PC-3 (cell line): ENCODE measurements around the gene IL19. TPM values are rescaled to one million over a fixed set of nuclear protein-coding genes. Genes with fewer than 3 reads are reported as not detected.

Experiments
- ATAC-seq: fragments of 200-7000 bp; cut with Tn5 transposase; 2 replicates; pipeline ENCODE4 v1.9.1; 2020; ENCODE audit warnings: mild to moderate bottlenecking, moderate library complexity
- BruUV-seq: library from RNA; stranded (reverse); fragments of 400-500 nt; replicated peaks from 2 replicates; lab custom pipeline; 2021; lab: Mats Ljungman, UMichigan
- CTCF ChIA-PET: fragments of 300-600 bp; sonication (Branson Sonifier 250); formaldehyde crosslinking; loops from one replicate; lab custom pipeline; 2022; ENCODE audit warnings: antibody characterized with exemption; lab: Charles Lee
- POLR2A ChIA-PET: fragments of 300-600 bp; sonication (Branson Sonifier 250); formaldehyde crosslinking; loops from one replicate; lab custom pipeline; 2022; ENCODE audit warnings: antibody characterized with exemption; ENCODE audit not compliant: unreplicated experiment; lab: Charles Lee
- DNase-seq: peaks from one replicate; pipeline ENCODE4 v3.0.0-alpha.2; 2015
- H2AFZ ChIP-seq: fragments of 300-600 bp; sonication (generic); 2 replicates; pipeline ENCODE4 v1.6.0; 2016; ENCODE audit warnings: antibody characterized with exemption, low read length
- H3F3A ChIP-seq: fragments of 300-600 bp; sonication (generic); one replicate; pipeline ENCODE4 v1.6.0; 2017; ENCODE audit warnings: antibody characterized with exemption, low read length, control low read depth, mild to moderate bottlenecking; ENCODE audit not compliant: unreplicated experiment
- H3K27ac ChIP-seq: fragments of 300-600 bp; sonication (generic); 2 replicates; pipeline ENCODE4 v1.5.1; 2016; ENCODE audit warnings: mild to moderate bottlenecking, low read length
- H3K27me3 ChIP-seq: fragments of 300-600 bp; sonication (generic); 2 replicates; pipeline ENCODE4 v1.6.1; 2016; ENCODE audit warnings: low read length, mixed read lengths
- H3K36me3 ChIP-seq: fragments of 300-600 bp; sonication (generic); 2 replicates; pipeline ENCODE4 v1.6.1; 2016; ENCODE audit warnings: low read depth, mixed run types, low read length, mixed read lengths
- H3K4me1 ChIP-seq: fragments of 300-600 bp; sonication (generic); 2 replicates; pipeline ENCODE4 v1.5.1; 2016; ENCODE audit warnings: low read length; ENCODE audit not compliant: insufficient read depth
- H3K4me2 ChIP-seq: fragments of 300-600 bp; sonication (generic); 2 replicates; pipeline ENCODE4 v1.6.0; 2016; ENCODE audit warnings: low read length
- H3K4me3 ChIP-seq: fragments of 300-600 bp; sonication (generic); 2 replicates; pipeline ENCODE4 v1.5.1; 2016; ENCODE audit warnings: mild to moderate bottlenecking, low read length, mixed read lengths
- H3K79me2 ChIP-seq: fragments of 300-600 bp; sonication (generic); 2 replicates; pipeline ENCODE4 v1.6.1; 2017; ENCODE audit warnings: low read length, mixed read lengths
- H3K9ac ChIP-seq: fragments of 300-600 bp; sonication (generic); 2 replicates; pipeline ENCODE4 v1.6.0; 2016; ENCODE audit warnings: mild to moderate bottlenecking, low read length
- H3K9me2 ChIP-seq: fragments of 300-600 bp; sonication (generic); replicated peaks from 2 replicates; pipeline ENCODE4 v1.6.1; 2016; ENCODE audit warnings: mixed run types, low read length, mixed read lengths
- H3K9me3 ChIP-seq: fragments of 300-600 bp; sonication (generic); 2 replicates; pipeline ENCODE4 v1.6.1; 2016; ENCODE audit warnings: low read length, mixed read lengths
- H4K20me1 ChIP-seq: fragments of 300-600 bp; sonication (generic); 2 replicates; pipeline ENCODE4 v1.6.1; 2016; ENCODE audit warnings: low read length, mixed read lengths
- EZH2 ChIP-seq: fragments of 300-600 bp; sonication (generic); IDR thresholded peaks from one replicate; pipeline ENCODE4 v1.6.1; 2017; ENCODE audit warnings: antibody characterized with exemption, mild to moderate bottlenecking, low read length; ENCODE audit not compliant: unreplicated experiment
- EZH2phosphoT487 ChIP-seq: fragments of 300-600 bp; sonication (generic); IDR thresholded peaks from 2 replicates; pipeline ENCODE4 v1.6.1; 2018; ENCODE audit warnings: mild to moderate bottlenecking, antibody characterized with exemption, low read length, borderline replicate concordance
- intact Hi-C: fragments of 100-400 bp; cut with micrococcal nuclease; formaldehyde crosslinking; loops from 2 replicates; pipeline ENCODE4 v1.9.0; 2023
- total RNA-seq: library from RNA; depleted of rRNA; stranded (reverse); fragments of >200 nt; gene quantifications from 2 replicates; pipeline ENCODE4 v1.2.3, GENCODE V29; 2014
- TF ChIP-seq, protein P1 (sequence below): fragments of 300-600 bp; sonication (generic); conservative IDR thresholded peaks from 2 replicates; pipeline ENCODE4 v1.5.1; 2017; ENCODE audit warnings: antibody characterized with exemption, low read depth, mild to moderate bottlenecking, low read length

The IL19 gene
- total RNA-seq, 1 experiment from 2014 or later: not detected

DNA sequence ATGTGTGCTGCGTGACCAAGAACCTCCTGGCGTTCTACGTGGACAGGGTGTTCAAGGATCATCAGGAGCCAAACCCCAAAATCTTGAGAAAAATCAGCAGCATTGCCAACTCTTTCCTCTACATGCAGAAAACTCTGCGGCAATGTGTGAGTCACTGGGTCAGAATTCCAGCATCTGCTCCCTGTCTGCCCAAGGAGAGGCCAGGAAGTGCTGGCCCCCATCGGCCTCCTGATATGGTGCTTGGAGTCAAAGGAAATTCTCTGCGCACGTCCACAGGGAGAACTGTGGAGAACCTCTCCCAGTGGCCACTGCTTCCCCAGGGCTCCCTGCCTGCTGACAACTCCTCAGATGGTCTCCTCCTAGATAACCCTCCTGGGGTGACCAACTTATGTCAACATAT lies 69.3 kb downstream of the IL19 start:
- no TSS peak for BruUV-seq
- no peak for DNase-seq
- peak; percentile 35; the same call in 1 of the 2 replicates for ATAC-seq
- Histone ChIP-seq H3K36me3 (no peaks in the 10 kb centered on the region), H3K9me3 (no peaks in the 10 kb centered on the region), H4K20me1 (no peaks in the 10 kb centered on the region), H3K27ac (no peak overlapping the region), H3K9ac (no peak overlapping the region), H3K4me1 (no peaks in the 10 kb centered on the region), H2AFZ (no peak overlapping the region), H3K27me3 (peaks cover 67% of the 10 kb centered on the region), H3K79me2 (no peaks in the 10 kb centered on the region), H3K4me3 (no peak overlapping the region), H3K9me2 (no peaks in the 10 kb centered on the region), H3K4me2 (no peak overlapping the region), H3F3A (no peaks in the 10 kb centered on the region)
- ChIA-PET CTCF (no interaction called here), POLR2A (no interaction called here)
- TF ChIP-seq, protein P1, sequence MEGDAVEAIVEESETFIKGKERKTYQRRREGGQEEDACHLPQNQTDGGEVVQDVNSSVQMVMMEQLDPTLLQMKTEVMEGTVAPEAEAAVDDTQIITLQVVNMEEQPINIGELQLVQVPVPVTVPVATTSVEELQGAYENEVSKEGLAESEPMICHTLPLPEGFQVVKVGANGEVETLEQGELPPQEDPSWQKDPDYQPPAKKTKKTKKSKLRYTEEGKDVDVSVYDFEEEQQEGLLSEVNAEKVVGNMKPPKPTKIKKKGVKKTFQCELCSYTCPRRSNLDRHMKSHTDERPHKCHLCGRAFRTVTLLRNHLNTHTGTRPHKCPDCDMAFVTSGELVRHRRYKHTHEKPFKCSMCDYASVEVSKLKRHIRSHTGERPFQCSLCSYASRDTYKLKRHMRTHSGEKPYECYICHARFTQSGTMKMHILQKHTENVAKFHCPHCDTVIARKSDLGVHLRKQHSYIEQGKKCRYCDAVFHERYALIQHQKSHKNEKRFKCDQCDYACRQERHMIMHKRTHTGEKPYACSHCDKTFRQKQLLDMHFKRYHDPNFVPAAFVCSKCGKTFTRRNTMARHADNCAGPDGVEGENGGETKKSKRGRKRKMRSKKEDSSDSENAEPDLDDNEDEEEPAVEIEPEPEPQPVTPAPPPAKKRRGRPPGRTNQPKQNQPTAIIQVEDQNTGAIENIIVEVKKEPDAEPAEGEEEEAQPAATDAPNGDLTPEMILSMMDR: no peak
- no peak for TF ChIP-seq EZH2
- TF ChIP-seq EZH2phosphoT487: no peak
- intact Hi-C loops: no loop called here

GRCh38 chr1:206841609-206842323 lies 71.2 kb downstream of the IL19 start:
- Histone ChIP-seq H3K9me3 (no peaks in the 10 kb centered on the region), H3K9me2 (no peaks in the 10 kb centered on the region), H3K27ac (no peak overlapping the region), H3K27me3 (peaks cover 50% of the 10 kb centered on the region), H3K9ac (no peak overlapping the region), H3F3A (no peaks in the 10 kb centered on the region), H4K20me1 (no peaks in the 10 kb centered on the region), H3K79me2 (no peaks in the 10 kb centered on the region), H2AFZ (no peak overlapping the region), H3K4me1 (no peaks in the 10 kb centered on the region), H3K4me2 (no peak overlapping the region), H3K36me3 (no peaks in the 10 kb centered on the region), H3K4me3 (no peak overlapping the region)
- intact Hi-C loops: no loop called here
- ChIA-PET CTCF (no interaction called here), POLR2A (interaction anchor here (0.6 kb wide), 1 partner anchor 69 kb away, joined by 3 read pairs; the partner anchor contains the start of gene IL10)
- DNase-seq (no peak), ATAC-seq (no peak)
- TF ChIP-seq, protein P1: no peak
- TF ChIP-seq EZH2 (no peak), EZH2phosphoT487 (no peak)
- no TSS peak for BruUV-seq

- ATAC-seq: no peak
- no peaks in the 10 kb centered on the region for H3F3A ChIP-seq
These were observed 72.3 kb downstream of the IL19 start for GRCh38 chr1:206842854-206843253.

More at GRCh38 chr1:206842854-206843253, 72.3 kb downstream of the IL19 start:
- no peaks in the 10 kb centered on the region for H3K9me2 ChIP-seq
- intact Hi-C loops: no loop called here
- CTCF ChIA-PET: no interaction called here
- H3K4me1 ChIP-seq: no peaks in the 10 kb centered on the region
- no peaks in the 10 kb centered on the region for H4K20me1 ChIP-seq
- H3K4me3 ChIP-seq: no peak overlapping the region
- H2AFZ ChIP-seq: no peak overlapping the region
- BruUV-seq: no TSS peak
- POLR2A ChIA-PET: no interaction called here
- H3K27ac ChIP-seq: no peak overlapping the region
- H3K4me2 ChIP-seq: no peak overlapping the region
- TF ChIP-seq, protein P1: no peak
- TF ChIP-seq EZH2: no peak
- no peak for TF ChIP-seq EZH2phosphoT487
- H3K27me3 ChIP-seq: peaks cover 39% of the 10 kb centered on the region
- H3K79me2 ChIP-seq: no peaks in the 10 kb centered on the region
- H3K9me3 ChIP-seq: no peaks in the 10 kb centered on the region
- no peak overlapping the region for H3K9ac ChIP-seq
- no peaks in the 10 kb centered on the region for H3K36me3 ChIP-seq
- DNase-seq: no peak
